K562 (cell line): Measurements from ENCODE around the gene ZNF213. TPM values are rescaled to one million over a fixed set of nuclear protein-coding genes. Genes with fewer than 3 reads are reported as not detected.

Experiments
- BRF1 ChIP-seq: IDR thresholded peaks from 3 replicates; pipeline ENCODE4 v1.6.1; 2011; ENCODE audit warnings: borderline replicate concordance, mild to moderate bottlenecking; ENCODE audit not compliant: insufficient read length; ENCODE audit errors: extremely low read depth
- CEBPG ChIP-seq, 3 experiments: fragments of 200-800 bp in 1 of 3; sonication (Bioruptor generic) in 1 of 3; sonication (generic) in 1 of 3; formaldehyde crosslinking in 1 of 3; IDR thresholded peaks in 2 of 3; conservative IDR thresholded peaks in 1 of 3; 2 replicates each; pipeline versions ENCODE4 v1.6.1 to v1.8.0; 2016 to 2022; ENCODE audit warnings: missing compliant biosample characterization in 2 of 3, missing genetic modification characterization in 2 of 3, mild to moderate bottlenecking in 1 of 3, missing genetic modification reagents in 1 of 3
- EHMT2 ChIP-seq: fragments of 450-650 bp; IDR thresholded peaks from 2 replicates; pipeline ENCODE4 v1.6.1; 2018; ENCODE audit warnings: antibody characterized with exemption
- ELF1 ChIP-seq: fragments of 200-800 bp; sonication (Bioruptor generic); IDR thresholded peaks from 2 replicates; pipeline ENCODE4 v1.6.1; 2016; ENCODE audit warnings: missing genetic modification characterization, missing compliant biosample characterization
- FOSL1 ChIP-seq: fragments of 200-800 bp; sonication (Bioruptor generic); conservative IDR thresholded peaks from 2 replicates; pipeline ENCODE4 v1.6.1; 2016; ENCODE audit warnings: missing genetic modification characterization, missing compliant biosample characterization
- GABPB1 ChIP-seq: sonication (generic); formaldehyde crosslinking; IDR thresholded peaks from 2 replicates; pipeline ENCODE4 v1.8.0; 2022; ENCODE audit warnings: mild to moderate bottlenecking, missing genetic modification reagents
- HNRNPLL ChIP-seq: fragments of 200-400 bp; formaldehyde crosslinking; IDR thresholded peaks from 2 replicates; pipeline ENCODE4 v1.6.1; 2017; ENCODE audit warnings: low read length, low read depth, mild to moderate bottlenecking; ENCODE audit not compliant: poor library complexity, severe bottlenecking
- TSC22D4 ChIP-seq: fragments of 450-650 bp; IDR thresholded peaks from 2 replicates; pipeline ENCODE4 v1.6.1; 2016; ENCODE audit warnings: missing genetic modification characterization, missing biosample characterization, control low read depth
- U2AF2 ChIP-seq: fragments of 200-400 bp; formaldehyde crosslinking; optimal IDR thresholded peaks from 2 replicates; pipeline ENCODE3; 2017; ENCODE audit warnings: low read depth, mild to moderate bottlenecking, low read length
- ZNF12 ChIP-seq: sonication (generic); formaldehyde crosslinking; IDR thresholded peaks from 2 replicates; pipeline ENCODE4 v1.4.0; 2020; ENCODE audit warnings: mild to moderate bottlenecking, missing genetic modification reagents
- ZNF436 ChIP-seq: fragments of 250-450, 450-650 bp; sonication (Bioruptor Pico); formaldehyde crosslinking; IDR thresholded peaks from 2 replicates; pipeline ENCODE4 v1.7.0; 2020; ENCODE audit warnings: mild to moderate bottlenecking
- ZNF507 ChIP-seq: conservative IDR thresholded peaks from 2 replicates; pipeline ENCODE4 v1.6.1; 2017; ENCODE audit warnings: missing genetic modification characterization, missing compliant biosample characterization
- ZNF76 ChIP-seq: fragments of 250-450 bp; sonication (Bioruptor Pico); IDR thresholded peaks from 2 replicates; pipeline ENCODE4 v1.4.0; 2020; ENCODE audit warnings: mild to moderate bottlenecking, moderate library complexity, borderline replicate concordance
- polyA plus RNA-seq, 8 experiments: library from polyadenylated mRNA; depleted of rRNA in 4 of 8; stranded (reverse) in 5 of 8; unstranded in 3 of 8; fragments of >200 nt; fragmentation: Nextera tagmentation in 2 of 8; fragmentation: Illumina TruSeq in 1 of 8; extraction: Ambion mirVana in 2 of 8; extraction: Trizol in 1 of 8; gene quantifications; 2 replicates each; pipeline versions ENCODE4 v1.2.1 to v1.2.3, GENCODE V29; 2011 to 2014; ENCODE audit warnings: inconsistent platforms in 1 of 8, missing spikeins in 1 of 8
- total RNA-seq, 7 experiments: library from RNA; depleted of rRNA in 6 of 7; stranded (reverse); fragments of >200 nt in 6 of 7; fragmentation: Illumina TruSeq in 2 of 7; extraction: Trizol in 2 of 7; gene quantifications; 2 replicates each; pipeline versions ENCODE4 v1.2.1 to v1.2.3, GENCODE V29; 2011 to 2021; ENCODE audit warnings: low replicate concordance in 1 of 7
- TF ChIP-seq, protein P1 (sequence below): sonication (generic); formaldehyde crosslinking; IDR thresholded peaks from 2 replicates; pipeline ENCODE4 v1.8.0; 2023; ENCODE audit warnings: mild to moderate bottlenecking, missing genetic modification reagents
- TF ChIP-seq, protein P2 (sequence below): IDR thresholded peaks from 2 replicates; pipeline ENCODE4 v1.6.1; 2012; ENCODE audit warnings: low read depth, low read length, improper control_type of control experiment, borderline replicate concordance
- TF ChIP-seq, protein P3 (sequence below): sonication (generic); formaldehyde crosslinking; IDR thresholded peaks from 2 replicates; pipeline ENCODE4 v1.8.1; 2022; ENCODE audit warnings: missing genetic modification reagents
- TF ChIP-seq, protein P4 (sequence below), 2 experiments: IDR thresholded peaks; 2 replicates each; pipeline ENCODE4 v1.6.1; 2011; ENCODE audit warnings: borderline replicate concordance in 1 of 2, control low read depth in 1 of 2, low read depth in 1 of 2, low read length in 1 of 2, mild to moderate bottlenecking in 1 of 2, mixed read lengths in 1 of 2, moderate library complexity in 1 of 2; ENCODE audit not compliant: insufficient read depth in 1 of 2, insufficient read length in 1 of 2, poor library complexity in 1 of 2, severe bottlenecking in 1 of 2; ENCODE audit errors: extremely low read depth in 1 of 2

The ZNF213 gene
- total and polyA plus RNA-seq, 9 of the 15 experiments (the other 6 are each of a cell fraction or from before 2014, with no cell fraction given) = 0.49 to 10.0 (median 1.8) TPM

DNA sequence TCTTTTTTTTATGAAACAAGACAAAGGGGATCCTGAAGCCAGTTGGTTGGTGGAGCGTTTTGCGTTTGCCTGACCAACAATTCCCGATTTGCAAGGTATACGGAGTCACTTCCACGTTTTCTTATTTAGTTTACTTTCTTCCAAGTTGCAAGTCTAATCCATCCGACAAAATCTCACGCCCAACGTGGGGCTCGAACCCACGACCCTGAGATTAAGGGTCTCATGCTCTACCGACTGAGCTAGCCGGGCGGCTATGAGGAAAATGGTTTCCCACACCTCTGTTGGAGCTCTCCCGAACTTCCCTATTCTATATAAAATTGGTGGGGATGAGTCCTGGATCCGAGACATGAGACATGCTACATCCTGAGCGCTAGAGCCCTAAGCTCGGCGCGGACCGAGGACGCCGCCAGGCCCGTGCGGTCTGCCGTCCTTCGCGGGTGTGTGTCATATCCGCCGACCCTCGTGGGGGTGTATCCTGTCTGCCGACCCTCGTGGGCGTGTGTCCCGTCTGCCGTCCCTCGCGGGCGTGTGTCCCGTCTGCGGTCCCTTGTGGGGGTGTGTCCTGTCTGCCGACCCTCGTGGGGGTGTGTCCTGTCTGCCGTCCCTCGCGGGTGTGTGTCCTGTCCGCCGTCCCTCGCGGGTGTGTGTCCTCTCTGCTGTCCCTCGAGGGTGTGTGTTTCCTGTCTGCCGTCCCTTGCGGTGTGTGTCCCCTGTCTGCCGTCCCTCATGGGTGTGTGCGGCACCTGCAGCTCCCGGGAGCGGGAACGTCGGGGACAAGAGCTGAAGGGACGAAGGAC lies 22.6 kb downstream of the ZNF213 start (continued):
- no peak for TF ChIP-seq TSC22D4 (tag)
- TF ChIP-seq EHMT2 = no peak
- TF ChIP-seq ZNF436 (CRISPR knock-in tag) = no peak
- TF ChIP-seq, protein P1, sequence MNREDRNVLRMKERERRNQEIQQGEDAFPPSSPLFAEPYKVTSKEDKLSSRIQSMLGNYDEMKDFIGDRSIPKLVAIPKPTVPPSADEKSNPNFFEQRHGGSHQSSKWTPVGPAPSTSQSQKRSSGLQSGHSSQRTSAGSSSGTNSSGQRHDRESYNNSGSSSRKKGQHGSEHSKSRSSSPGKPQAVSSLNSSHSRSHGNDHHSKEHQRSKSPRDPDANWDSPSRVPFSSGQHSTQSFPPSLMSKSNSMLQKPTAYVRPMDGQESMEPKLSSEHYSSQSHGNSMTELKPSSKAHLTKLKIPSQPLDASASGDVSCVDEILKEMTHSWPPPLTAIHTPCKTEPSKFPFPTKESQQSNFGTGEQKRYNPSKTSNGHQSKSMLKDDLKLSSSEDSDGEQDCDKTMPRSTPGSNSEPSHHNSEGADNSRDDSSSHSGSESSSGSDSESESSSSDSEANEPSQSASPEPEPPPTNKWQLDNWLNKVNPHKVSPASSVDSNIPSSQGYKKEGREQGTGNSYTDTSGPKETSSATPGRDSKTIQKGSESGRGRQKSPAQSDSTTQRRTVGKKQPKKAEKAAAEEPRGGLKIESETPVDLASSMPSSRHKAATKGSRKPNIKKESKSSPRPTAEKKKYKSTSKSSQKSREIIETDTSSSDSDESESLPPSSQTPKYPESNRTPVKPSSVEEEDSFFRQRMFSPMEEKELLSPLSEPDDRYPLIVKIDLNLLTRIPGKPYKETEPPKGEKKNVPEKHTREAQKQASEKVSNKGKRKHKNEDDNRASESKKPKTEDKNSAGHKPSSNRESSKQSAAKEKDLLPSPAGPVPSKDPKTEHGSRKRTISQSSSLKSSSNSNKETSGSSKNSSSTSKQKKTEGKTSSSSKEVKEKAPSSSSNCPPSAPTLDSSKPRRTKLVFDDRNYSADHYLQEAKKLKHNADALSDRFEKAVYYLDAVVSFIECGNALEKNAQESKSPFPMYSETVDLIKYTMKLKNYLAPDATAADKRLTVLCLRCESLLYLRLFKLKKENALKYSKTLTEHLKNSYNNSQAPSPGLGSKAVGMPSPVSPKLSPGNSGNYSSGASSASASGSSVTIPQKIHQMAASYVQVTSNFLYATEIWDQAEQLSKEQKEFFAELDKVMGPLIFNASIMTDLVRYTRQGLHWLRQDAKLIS (CRISPR knock-in tag) = no peak; the same call in 1 of the 2 replicates
- TF ChIP-seq U2AF2 = no peak
- TF ChIP-seq FOSL1 = no peak; the same call in 1 of the 2 replicates
- TF ChIP-seq CEBPG (CRISPR knock-in tag; IDR thresholded peaks at IDR 0.05) = no peak
- no peak for TF ChIP-seq CEBPG (tag; conservative IDR thresholded peaks at IDR 0.05 in 1 of 2, IDR thresholded peaks at IDR 0.05 in 1 of 2)
- TF ChIP-seq, protein P2, sequence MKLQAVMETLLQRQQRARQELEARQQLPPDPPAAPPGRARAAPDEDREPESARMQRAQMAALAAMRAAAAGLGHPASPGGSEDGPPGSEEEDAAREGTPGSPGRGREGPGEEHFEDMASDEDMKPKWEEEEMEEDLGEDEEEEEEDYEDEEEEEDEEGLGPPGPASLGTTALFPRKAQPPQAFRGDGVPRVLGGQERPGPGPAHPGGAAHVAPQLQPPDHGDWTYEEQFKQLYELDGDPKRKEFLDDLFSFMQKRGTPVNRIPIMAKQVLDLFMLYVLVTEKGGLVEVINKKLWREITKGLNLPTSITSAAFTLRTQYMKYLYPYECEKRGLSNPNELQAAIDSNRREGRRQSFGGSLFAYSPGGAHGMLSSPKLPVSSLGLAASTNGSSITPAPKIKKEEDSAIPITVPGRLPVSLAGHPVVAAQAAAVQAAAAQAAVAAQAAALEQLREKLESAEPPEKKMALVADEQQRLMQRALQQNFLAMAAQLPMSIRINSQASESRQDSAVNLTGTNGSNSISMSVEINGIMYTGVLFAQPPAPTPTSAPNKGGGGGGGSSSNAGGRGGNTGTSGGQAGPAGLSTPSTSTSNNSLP = peak; percentile 86; the same call in 1 of the 2 replicates
- TF ChIP-seq, protein P3, sequence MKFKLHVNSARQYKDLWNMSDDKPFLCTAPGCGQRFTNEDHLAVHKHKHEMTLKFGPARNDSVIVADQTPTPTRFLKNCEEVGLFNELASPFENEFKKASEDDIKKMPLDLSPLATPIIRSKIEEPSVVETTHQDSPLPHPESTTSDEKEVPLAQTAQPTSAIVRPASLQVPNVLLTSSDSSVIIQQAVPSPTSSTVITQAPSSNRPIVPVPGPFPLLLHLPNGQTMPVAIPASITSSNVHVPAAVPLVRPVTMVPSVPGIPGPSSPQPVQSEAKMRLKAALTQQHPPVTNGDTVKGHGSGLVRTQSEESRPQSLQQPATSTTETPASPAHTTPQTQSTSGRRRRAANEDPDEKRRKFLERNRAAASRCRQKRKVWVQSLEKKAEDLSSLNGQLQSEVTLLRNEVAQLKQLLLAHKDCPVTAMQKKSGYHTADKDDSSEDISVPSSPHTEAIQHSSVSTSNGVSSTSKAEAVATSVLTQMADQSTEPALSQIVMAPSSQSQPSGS = no peak
- TF ChIP-seq, protein P4, sequence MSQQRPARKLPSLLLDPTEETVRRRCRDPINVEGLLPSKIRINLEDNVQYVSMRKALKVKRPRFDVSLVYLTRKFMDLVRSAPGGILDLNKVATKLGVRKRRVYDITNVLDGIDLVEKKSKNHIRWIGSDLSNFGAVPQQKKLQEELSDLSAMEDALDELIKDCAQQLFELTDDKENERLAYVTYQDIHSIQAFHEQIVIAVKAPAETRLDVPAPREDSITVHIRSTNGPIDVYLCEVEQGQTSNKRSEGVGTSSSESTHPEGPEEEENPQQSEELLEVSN (IDR thresholded peaks at IDR 0.05; ENCODE audit: borderline replicate concordance in 1 of 2, extremely low read depth in 1 of 2, insufficient read depth in 1 of 2, insufficient read length in 1 of 2, low read depth in 1 of 2, low read length in 1 of 2, poor library complexity in 1 of 2, severe bottlenecking in 1 of 2) = peak; percentile 69 to 87
- TF ChIP-seq ZNF76 (CRISPR knock-in tag) = no peak
- TF ChIP-seq ELF1 = no peak
- TF ChIP-seq BRF1 = peak; percentile 37
- peak; percentile 54 for TF ChIP-seq HNRNPLL
- TF ChIP-seq ZNF507 = no peak
- TF ChIP-seq GABPB1 (CRISPR knock-in tag) = peak; percentile 57
- TF ChIP-seq ZNF12 = peak; percentile 26; the same call in 1 of the 2 replicates
